ENCODE measurements around the gene ZFYVE28. TPM values are rescaled to one million over a fixed set of nuclear protein-coding genes. Genes with fewer than 3 reads are reported as not detected.

The ZFYVE28 gene
- polyA plus RNA-seq, 1 of the 3 experiments (the other 2 are of a cell fraction): 3.2 TPM

DNA sequence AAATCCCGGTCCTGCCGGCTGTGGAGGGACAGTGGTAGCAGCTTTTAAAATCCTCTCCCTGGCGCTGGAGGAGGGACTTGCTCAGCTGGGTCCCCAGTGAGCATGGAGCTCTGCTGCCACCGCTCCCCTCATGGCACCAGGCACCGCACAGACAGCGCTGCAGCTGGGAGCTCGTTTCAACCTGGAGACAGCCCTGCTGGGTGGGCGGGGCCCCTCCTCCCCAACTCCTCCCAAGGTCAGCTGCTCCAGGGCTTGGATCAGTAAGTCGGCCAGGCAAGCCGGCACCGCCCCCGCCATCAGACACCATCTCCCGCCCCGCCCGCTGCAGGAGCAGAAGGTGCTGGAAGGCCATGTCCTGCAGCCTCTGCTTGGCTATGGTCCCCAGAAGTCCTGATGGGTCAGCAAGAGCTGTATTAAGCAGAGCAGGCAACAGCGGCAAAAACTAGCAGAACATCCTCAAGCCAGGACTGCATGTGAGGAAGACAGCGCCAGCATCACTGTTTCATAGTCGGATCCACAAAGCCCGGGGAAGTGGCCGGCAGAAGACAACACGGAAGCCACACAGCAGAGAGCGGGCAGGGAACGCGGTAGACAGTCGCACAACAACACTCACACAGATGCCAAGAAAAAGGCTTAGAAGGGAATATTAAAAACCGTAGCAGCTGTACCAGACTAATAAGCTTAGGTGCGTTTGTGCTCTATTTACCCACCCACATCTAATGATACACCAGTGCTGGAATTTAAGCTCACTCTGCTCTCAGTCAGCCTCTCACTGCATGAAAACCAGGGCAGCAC, 16.2 kb downstream of the ZFYVE28 start (continued):
- no peak for TF ChIP-seq GATA2 (CRISPR knock-in tag; IDR thresholded peaks at IDR 0.05)
- no peak for TF ChIP-seq EZH2phosphoT487 (IDR thresholded peaks at IDR 0.05; ENCODE audit: borderline replicate concordance, low read depth)
- TF ChIP-seq, protein P1, sequence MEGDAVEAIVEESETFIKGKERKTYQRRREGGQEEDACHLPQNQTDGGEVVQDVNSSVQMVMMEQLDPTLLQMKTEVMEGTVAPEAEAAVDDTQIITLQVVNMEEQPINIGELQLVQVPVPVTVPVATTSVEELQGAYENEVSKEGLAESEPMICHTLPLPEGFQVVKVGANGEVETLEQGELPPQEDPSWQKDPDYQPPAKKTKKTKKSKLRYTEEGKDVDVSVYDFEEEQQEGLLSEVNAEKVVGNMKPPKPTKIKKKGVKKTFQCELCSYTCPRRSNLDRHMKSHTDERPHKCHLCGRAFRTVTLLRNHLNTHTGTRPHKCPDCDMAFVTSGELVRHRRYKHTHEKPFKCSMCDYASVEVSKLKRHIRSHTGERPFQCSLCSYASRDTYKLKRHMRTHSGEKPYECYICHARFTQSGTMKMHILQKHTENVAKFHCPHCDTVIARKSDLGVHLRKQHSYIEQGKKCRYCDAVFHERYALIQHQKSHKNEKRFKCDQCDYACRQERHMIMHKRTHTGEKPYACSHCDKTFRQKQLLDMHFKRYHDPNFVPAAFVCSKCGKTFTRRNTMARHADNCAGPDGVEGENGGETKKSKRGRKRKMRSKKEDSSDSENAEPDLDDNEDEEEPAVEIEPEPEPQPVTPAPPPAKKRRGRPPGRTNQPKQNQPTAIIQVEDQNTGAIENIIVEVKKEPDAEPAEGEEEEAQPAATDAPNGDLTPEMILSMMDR (IDR thresholded peaks at IDR 0.05): no peak
- TF ChIP-seq JUND (IDR thresholded peaks at IDR 0.05): no peak
- TF ChIP-seq NFIC (IDR thresholded peaks at IDR 0.05; ENCODE audit: borderline replicate concordance): no peak
- TF ChIP-seq, protein P2, sequence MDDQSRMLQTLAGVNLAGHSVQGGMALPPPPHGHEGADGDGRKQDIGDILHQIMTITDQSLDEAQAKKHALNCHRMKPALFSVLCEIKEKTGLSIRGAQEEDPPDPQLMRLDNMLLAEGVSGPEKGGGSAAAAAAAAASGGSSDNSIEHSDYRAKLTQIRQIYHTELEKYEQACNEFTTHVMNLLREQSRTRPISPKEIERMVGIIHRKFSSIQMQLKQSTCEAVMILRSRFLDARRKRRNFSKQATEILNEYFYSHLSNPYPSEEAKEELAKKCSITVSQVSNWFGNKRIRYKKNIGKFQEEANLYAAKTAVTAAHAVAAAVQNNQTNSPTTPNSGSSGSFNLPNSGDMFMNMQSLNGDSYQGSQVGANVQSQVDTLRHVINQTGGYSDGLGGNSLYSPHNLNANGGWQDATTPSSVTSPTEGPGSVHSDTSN (IDR thresholded peaks at IDR 0.05): no peak
- TF ChIP-seq RXRA (IDR thresholded peaks at IDR 0.05; ENCODE audit: borderline replicate concordance, low read depth): no peak
- no peak for TF ChIP-seq TCF12 (IDR thresholded peaks at IDR 0.05)
- peak; percentile 42 for TF ChIP-seq RAD21 (IDR thresholded peaks at IDR 0.05; ENCODE audit: low read length)
- peak; percentile 75 for TF ChIP-seq MXI1 (IDR thresholded peaks at IDR 0.05; ENCODE audit: low read depth, low read length)
- TF ChIP-seq FOXM1 (IDR thresholded peaks at IDR 0.05; ENCODE audit: low read depth): no peak
- TF ChIP-seq POLR2AphosphoS5 (IDR thresholded peaks at IDR 0.05; ENCODE audit: low read depth, low read length): no peak
- no peak for TF ChIP-seq GABPA (IDR thresholded peaks at IDR 0.05; ENCODE audit: low read depth)
- 0 out of 2 replicates have a peak, but pooled peaks have one; percentile 29 for TF ChIP-seq FOXJ3 (CRISPR knock-in tag; IDR thresholded peaks at IDR 0.05)
- TF ChIP-seq CHD2 (IDR thresholded peaks at IDR 0.05; ENCODE audit: low read length, partially characterized antibody): peak; percentile 18
- TF ChIP-seq TEAD4 (IDR thresholded peaks at IDR 0.05; ENCODE audit: borderline replicate concordance, insufficient read depth): no peak
- TF ChIP-seq MEF2A (IDR thresholded peaks at IDR 0.05; ENCODE audit: borderline replicate concordance, low read depth): no peak
- no peak for TF ChIP-seq RFX5 (IDR thresholded peaks at IDR 0.05; ENCODE audit: low read length)
- TF ChIP-seq, protein P3, sequence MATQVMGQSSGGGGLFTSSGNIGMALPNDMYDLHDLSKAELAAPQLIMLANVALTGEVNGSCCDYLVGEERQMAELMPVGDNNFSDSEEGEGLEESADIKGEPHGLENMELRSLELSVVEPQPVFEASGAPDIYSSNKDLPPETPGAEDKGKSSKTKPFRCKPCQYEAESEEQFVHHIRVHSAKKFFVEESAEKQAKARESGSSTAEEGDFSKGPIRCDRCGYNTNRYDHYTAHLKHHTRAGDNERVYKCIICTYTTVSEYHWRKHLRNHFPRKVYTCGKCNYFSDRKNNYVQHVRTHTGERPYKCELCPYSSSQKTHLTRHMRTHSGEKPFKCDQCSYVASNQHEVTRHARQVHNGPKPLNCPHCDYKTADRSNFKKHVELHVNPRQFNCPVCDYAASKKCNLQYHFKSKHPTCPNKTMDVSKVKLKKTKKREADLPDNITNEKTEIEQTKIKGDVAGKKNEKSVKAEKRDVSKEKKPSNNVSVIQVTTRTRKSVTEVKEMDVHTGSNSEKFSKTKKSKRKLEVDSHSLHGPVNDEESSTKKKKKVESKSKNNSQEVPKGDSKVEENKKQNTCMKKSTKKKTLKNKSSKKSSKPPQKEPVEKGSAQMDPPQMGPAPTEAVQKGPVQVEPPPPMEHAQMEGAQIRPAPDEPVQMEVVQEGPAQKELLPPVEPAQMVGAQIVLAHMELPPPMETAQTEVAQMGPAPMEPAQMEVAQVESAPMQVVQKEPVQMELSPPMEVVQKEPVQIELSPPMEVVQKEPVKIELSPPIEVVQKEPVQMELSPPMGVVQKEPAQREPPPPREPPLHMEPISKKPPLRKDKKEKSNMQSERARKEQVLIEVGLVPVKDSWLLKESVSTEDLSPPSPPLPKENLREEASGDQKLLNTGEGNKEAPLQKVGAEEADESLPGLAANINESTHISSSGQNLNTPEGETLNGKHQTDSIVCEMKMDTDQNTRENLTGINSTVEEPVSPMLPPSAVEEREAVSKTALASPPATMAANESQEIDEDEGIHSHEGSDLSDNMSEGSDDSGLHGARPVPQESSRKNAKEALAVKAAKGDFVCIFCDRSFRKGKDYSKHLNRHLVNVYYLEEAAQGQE (IDR thresholded peaks at IDR 0.05; ENCODE audit: low read depth, low read length): no peak
- TF ChIP-seq, protein P4, sequence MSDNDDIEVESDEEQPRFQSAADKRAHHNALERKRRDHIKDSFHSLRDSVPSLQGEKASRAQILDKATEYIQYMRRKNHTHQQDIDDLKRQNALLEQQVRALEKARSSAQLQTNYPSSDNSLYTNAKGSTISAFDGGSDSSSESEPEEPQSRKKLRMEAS (IDR thresholded peaks at IDR 0.05; ENCODE audit: low read depth): no peak

Data from SK-N-SH (cell line).